ENCODE results near the gene SLC38A8. TPM values are rescaled to one million over a fixed set of nuclear protein-coding genes. Genes with fewer than 3 reads are reported as not detected.

The SLC38A8 gene
- polyA plus RNA-seq, 1 donor from 2014 or later = not detected

GRCh38 chr16:84084570-84085270 is 42.1 kb upstream of the SLC38A8 start:
- no peak overlapping the region for H3K27ac ChIP-seq (ENCODE audit: low read length)
- H2AFZ ChIP-seq (ENCODE audit: low read depth, low read length) = no peak overlapping the region
- H3K36me3 ChIP-seq (ENCODE audit: insufficient read depth, low read length) = peaks cover 5% of the 10 kb centered on the region
- H3F3A ChIP-seq (ENCODE audit: insufficient read depth, low read length, poor library complexity, severe bottlenecking) = no peaks in the 10 kb centered on the region
- no peak overlapping the region for H3K4me2 ChIP-seq (ENCODE audit: low read length)
- TF ChIP-seq EP300 (conservative IDR thresholded peaks at IDR 0.05; ENCODE audit: poor library complexity, severe bottlenecking) (no peak), CTCF (IDR thresholded peaks at IDR 0.05; ENCODE audit: poor library complexity, severe bottlenecking) (peak; percentile 85), REST (IDR thresholded peaks at IDR 0.05; ENCODE audit: borderline replicate concordance) (no peak), MXI1 (conservative IDR thresholded peaks at IDR 0.05; ENCODE audit: poor library complexity, severe bottlenecking) (no peak), POLR2AphosphoS5 (IDR thresholded peaks at IDR 0.05) (no peak), EZH2 (IDR thresholded peaks at IDR 0.05; ENCODE audit: borderline replicate concordance, insufficient read depth, low read length, poor library complexity, severe bottlenecking) (no peak), TAF1 (IDR thresholded peaks at IDR 0.05; ENCODE audit: low read depth) (no peak), RAD21 (conservative IDR thresholded peaks at IDR 0.05) (peak; percentile 79), SMC3 (conservative IDR thresholded peaks at IDR 0.05; ENCODE audit: poor library complexity) (peak; percentile 86)
- H3K27me3 ChIP-seq (ENCODE audit: insufficient read depth, low read depth, low read length) = no peaks in the 10 kb centered on the region
- H4K20me1 ChIP-seq (ENCODE audit: insufficient read depth) = no peaks in the 10 kb centered on the region
- H3K9me3 ChIP-seq (ENCODE audit: low read length) = no peaks in the 10 kb centered on the region
- H3K79me2 ChIP-seq (replicated peaks; ENCODE audit: insufficient read depth, low read length) = no peaks in the 10 kb centered on the region
- no peak overlapping the region for H3K9ac ChIP-seq (ENCODE audit: low read length)
- H3K4me3 ChIP-seq (ENCODE audit: low read length) = no peak overlapping the region
- no peaks in the 10 kb centered on the region for H3K9me2 ChIP-seq (ENCODE audit: insufficient read depth, low read length)

- Histone ChIP-seq H4K20me1 (ENCODE audit: insufficient read depth) (no peaks in the 10 kb centered on the region), H3K9me3 (ENCODE audit: low read length) (no peaks in the 10 kb centered on the region), H3K9ac (ENCODE audit: low read length) (no peak overlapping the region), H3K4me2 (ENCODE audit: low read length) (no peak overlapping the region), H3K36me3 (ENCODE audit: insufficient read depth, low read length) (peaks cover 8% of the 10 kb centered on the region), H3K27ac (ENCODE audit: low read length) (no peak overlapping the region), H3F3A (ENCODE audit: insufficient read depth, low read length, poor library complexity, severe bottlenecking) (no peaks in the 10 kb centered on the region), H3K9me2 (ENCODE audit: insufficient read depth, low read length) (no peaks in the 10 kb centered on the region), H3K79me2 (replicated peaks; ENCODE audit: insufficient read depth, low read length) (no peaks in the 10 kb centered on the region), H2AFZ (ENCODE audit: low read depth, low read length) (no peak overlapping the region), H3K4me3 (ENCODE audit: low read length) (no peak overlapping the region), H3K27me3 (ENCODE audit: insufficient read depth, low read depth, low read length) (no peaks in the 10 kb centered on the region)
- TF ChIP-seq EP300 (conservative IDR thresholded peaks at IDR 0.05; ENCODE audit: poor library complexity, severe bottlenecking) = no peak
- no peak for TF ChIP-seq EZH2 (IDR thresholded peaks at IDR 0.05; ENCODE audit: borderline replicate concordance, insufficient read depth, low read length, poor library complexity, severe bottlenecking)
- TF ChIP-seq SMC3 (conservative IDR thresholded peaks at IDR 0.05; ENCODE audit: poor library complexity) = no peak
- no peak for TF ChIP-seq RAD21 (conservative IDR thresholded peaks at IDR 0.05)
- TF ChIP-seq TAF1 (IDR thresholded peaks at IDR 0.05; ENCODE audit: low read depth) = no peak
- no peak for TF ChIP-seq CTCF (IDR thresholded peaks at IDR 0.05; ENCODE audit: poor library complexity, severe bottlenecking)
- no peak for TF ChIP-seq REST (IDR thresholded peaks at IDR 0.05; ENCODE audit: borderline replicate concordance)
- TF ChIP-seq POLR2AphosphoS5 (IDR thresholded peaks at IDR 0.05) = no peak
- TF ChIP-seq MXI1 (conservative IDR thresholded peaks at IDR 0.05; ENCODE audit: poor library complexity, severe bottlenecking) = no peak
These were observed 40.4 kb upstream of the SLC38A8 start for GRCh38 chr16:84082835-84083569.
